GM21529 (cell line): Measurements from ENCODE around the gene PPP3CA.
"Not testable (repeated sequence)": the region's sequence is repeated elsewhere in the genome, so short reads cannot be mapped to it uniquely, and the experiment has no call there.

Experiments
- ATAC-seq: cut with Tn5 transposase; IDR thresholded peaks from one replicate; pipeline ENCODE4 v1.9.1; 2021; ENCODE audit not compliant: unreplicated experiment

PPP3CA gene

DNA sequence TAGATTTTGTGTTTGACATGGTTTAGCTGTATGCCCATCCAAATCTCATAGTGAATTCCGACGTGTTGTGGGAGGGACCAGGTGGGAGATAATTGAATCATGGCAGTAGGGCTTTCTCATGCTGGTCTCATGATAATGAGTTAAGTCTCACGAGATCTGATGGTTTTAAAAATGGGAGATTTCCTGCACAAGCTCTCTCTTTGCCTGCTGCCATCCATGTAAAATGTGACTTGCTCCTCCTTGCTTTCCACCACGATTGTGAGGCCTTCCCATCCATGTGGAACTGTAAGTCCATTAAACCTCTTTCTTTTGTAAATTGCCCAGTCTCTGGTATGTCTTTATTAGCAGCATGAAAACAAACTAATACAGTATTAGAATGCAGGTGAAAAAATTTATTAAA, 164.6 kb downstream of the PPP3CA start:
- not testable (repeated sequence) for ATAC-seq

DNA sequence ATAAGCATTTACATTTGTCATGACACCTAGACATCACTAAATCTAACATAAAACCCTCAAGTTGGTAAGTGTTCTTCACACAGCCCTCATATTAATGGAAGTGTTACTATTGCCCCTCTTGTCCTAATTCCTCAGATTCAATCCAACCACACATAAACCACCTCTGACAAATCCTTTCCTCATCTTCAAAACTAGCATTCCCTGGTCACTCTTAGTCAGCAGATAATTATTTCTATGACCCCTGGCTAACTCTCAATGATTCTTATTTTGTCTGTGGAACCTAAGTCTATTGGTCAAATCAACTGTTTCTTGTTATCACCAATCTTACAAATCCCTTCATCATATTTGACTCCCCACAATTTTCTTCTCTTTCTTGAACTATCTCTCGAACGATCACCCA, 168.6 kb downstream of the PPP3CA start:
- no peak for ATAC-seq

DNA sequence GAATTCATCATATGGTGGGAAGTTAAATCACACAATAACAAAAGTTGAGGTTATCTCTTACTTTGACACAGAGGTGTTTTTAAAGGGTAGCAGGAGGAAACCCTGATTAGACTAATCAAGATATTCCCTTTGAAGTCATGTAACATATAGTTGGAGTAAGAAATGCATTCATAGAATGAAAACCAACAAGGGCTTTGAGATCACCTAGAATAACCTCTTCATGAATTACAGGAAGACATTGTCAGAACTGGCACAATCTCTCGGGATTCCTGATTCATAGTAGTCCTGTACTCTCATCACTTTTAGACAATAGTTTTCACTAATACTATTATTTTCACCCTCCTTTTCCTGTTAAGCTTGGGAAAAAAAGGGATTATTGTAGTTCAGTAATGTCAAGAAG, 170.2 kb downstream of the PPP3CA start:
- no peak for ATAC-seq

DNA sequence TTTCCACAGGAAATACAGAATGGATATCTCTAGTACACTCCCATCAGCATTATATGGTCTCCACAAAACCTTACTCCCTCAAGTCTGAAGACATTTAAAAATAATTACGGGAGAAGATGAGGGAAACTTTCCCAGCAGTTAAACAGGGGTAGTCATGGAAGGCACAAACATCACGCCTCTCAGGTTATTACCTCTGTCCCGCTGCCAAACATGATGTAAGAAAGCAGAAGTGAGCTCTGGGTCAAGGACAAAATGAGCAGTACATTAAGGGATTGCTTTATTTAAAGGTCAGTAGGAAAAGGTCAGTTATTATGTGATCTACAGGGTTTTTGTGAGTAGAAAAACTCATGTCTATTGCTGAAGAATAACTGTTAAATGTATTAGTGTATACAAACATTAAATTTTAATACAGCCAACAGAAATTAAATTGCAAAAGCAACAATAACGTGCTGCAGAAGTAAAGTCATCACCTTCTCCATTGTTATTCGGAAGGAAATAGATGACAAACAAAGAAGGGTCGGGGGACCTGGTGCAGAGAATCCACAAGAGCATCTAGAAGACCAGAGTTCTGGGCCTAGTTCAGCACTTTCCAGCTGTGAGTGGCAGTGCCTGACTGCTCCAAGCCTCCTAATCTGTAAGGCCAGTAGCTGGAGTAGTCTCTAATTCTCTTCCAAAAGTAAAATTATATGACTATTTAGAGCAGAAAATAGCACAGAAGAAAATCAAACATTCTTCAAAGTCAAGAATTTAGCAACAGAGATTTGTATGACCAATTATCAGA, 171.2 kb downstream of the PPP3CA start:
- no peak for ATAC-seq

DNA sequence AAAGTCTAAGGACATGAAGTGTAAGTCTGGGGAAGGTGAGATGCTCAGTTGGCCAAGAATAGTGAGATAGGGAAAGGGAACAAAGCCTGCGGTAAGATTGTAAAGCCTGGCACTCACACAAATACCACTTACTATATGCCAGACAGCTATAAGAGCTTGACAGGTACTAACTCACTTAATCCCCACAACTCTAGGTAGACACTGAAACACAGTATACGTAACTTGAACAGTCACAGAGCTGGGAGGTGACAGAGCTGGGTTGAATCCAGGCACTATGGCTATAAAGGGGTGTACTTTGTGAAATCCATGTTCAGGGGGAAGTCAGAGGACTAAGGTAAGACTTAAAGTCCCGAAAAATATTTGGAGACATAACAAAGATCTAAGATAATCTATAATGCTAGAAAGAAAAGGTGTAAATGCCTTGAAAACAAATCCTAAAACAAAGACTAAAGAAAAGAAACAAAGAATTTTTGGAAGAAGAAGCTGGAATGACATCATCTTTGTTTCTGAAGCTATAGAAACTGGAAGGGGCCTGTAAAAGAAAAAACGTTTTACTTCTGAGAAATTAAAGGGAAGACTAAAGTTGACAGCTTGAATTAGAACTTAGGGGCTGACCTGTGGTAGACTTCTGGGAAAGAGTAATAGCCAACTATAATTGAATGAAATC, 172.5 kb downstream of the PPP3CA start:
- no peak for ATAC-seq

DNA sequence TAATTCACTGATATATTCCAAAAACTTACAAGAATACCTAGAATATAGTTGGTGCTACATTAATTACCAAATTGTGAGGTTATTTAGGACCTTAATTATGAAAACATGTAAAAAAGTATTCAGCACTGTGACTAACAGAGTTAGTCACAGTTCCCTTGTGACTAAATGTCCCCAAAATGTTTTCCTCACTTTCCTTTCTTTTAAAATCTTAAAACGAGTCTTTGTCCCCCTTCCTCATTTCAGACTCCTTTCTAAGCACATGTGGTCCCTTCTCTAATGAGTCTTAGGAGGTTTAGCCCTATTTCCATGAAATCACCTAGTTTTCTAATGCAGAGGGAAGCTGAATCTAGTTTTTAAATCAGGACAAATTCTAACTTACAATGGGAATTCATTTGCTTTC, 175.0 kb downstream of the PPP3CA start:
- no peak for ATAC-seq

DNA sequence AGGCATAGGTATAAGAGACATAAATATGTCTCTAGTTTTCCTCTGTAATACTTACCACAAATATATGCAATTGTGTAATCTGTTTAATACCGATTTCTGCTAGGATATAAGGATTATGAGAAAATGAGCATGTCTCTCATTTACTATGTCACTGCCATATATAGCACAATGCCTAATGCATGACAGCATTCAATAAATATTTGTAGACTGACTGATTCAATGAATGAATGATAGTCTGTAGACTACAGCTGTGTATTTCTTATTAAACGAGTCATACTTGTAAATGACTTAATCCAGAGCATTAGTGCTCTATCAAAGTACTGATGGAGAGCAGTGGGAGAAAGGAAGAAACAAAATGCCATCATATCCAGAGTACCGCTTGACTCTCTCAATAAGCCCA, 175.6 kb downstream of the PPP3CA start:
- ATAC-seq = no peak

DNA sequence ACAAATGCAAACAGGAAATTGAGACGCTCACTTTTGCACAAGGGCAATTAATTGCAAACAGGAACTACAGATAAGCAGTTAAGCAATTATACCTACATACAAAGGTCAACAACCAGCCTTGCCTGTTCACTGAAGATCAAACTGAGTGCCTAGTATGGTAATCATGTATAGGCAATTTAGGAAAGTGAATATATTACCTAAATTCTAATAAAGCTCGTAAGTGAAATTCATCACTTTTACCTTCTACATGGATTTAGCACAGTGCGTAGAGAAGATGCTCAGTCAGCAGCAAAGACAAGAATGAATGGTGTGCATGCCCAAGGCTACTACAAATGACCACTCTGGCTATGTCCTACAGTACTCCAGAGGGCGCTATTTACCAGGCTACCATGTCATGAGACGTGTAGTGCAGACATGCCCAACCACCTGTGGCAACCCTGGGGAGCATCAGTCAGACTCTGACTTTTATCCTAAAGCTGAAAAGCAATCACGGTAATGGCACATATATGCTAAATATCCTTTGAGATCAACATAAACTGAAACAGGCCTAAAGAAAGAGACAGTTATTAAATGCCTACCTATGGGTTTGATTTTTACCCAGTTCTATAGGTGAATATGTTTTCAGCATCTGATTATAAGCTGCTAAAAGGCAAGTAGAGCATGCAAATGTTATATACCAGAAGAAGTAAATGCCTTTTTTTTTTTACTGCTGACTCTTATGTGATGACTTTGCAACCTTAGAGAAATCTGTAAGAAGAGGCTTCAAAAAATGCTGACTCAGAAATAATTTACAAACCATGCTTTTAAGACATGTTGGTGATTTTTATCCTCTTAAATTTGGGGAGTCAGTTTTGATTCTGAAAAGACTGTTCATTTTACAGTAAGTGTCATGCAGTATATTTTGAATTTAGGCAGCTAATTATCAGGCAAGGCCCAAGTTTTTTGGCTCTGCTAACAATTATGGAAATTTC, 178.0 kb downstream of the PPP3CA start:
- peak; percentile 100 for ATAC-seq

DNA sequence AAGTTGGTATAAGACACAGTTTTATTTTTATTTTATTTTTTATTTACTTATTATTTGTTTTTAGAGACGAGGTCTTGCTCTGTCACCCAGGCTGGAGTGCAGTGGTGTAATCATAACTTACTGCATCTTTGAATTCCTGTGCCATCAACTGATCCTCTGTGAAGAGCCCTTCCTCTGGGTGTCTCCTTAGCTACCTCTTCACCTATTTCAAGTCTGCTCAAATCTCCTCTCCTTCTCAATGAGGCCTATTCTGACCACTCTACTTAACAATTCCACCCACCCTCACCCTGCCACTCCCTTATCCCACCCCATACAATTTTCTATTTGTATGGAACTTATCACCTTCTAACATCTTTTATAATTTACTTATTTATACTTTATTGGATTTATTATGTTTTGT, 183.4 kb downstream of the PPP3CA start:
- ATAC-seq = no peak

DNA sequence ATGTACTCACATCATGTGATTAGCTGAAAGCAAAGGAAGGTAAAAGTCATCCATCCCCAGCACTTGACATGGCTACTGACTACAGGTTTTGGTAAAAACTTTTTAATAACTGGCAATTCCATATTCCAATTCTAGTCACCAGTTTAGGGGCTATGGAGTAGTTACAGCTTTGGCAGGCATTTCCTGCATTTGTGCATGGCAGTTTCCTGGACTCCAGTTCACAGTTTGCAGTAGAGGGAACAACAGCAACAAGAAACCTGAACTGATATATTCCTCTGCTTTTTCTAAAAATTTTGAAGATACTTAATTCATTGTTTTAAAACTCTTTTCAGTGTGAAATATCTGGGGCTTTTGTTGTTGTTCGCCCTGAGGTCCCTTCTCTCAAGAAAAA, 184.3 kb downstream of the PPP3CA start:
- no peak for ATAC-seq

DNA sequence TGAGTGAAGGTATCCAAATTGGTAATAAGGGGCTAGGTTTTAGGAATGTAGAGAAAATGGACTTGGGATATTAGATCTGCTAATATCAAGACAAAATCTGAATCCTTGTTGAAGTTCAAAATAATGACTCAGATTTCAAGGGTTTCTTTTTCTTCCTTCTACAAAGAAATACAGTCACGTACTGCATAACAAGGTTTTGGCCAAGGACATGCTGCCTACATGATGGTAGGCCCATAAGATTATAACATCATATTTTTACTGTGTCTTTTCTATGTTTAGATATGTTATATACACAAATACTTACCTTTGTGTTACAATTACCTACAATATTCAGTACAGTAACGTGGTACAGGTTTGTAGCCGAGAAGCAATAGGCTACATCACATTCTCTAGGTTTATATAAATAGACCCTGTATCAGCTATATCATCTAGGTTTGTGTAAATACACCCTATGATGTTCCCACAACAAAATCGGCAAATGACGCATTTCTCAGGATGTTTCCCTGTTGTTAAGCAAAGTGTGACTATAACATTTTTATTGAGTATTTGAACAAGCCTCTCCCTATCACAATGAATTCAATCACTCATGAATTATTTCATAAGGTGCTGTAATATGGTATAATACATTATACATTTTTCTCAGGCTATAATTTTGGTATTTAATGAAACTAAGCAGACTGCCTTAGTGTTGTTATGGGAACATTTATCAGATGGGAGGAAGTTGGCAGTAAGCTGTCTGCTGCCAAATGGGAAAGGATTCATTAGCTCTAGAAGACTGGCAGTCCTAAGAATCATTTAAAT, 186.3 kb downstream of the PPP3CA start:
- ATAC-seq = no peak

DNA sequence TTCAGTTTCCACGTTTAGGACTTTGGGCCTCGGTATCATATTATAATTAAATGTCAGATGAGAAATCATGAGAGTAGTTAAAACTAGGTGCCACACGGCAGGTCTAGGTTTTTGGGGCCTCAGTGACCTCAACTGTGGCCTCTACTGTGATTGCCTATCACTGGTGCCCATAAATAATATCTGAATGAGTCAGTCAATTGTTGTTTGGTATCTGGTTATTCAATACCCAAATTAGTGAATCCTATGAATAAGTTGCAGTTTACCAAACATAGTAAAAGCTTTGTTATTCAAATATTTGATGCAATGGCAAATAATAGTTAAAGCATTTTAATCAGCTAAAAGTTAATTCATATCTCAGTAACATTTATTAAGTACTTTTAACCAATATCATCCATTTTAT, 188.8 kb downstream of the PPP3CA start:
- ATAC-seq = no peak

DNA sequence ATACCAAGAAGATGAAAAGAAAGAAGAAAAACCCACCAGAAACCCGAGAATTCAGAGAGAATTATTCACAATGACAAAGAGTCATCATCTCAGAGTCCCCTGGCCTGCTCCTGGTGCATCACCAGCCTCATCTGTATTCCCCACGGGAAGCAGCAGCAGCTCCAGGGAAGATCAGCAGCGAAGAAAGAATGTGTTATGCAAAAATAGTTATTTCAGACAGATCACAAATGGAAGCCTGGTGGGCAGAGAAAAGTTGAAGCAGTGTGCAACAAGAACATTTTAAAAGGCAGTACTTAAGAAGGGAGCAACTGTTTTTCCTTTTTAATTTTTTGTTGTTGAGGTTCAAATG, 189.2 kb downstream of the PPP3CA start:
- ATAC-seq = no peak

DNA sequence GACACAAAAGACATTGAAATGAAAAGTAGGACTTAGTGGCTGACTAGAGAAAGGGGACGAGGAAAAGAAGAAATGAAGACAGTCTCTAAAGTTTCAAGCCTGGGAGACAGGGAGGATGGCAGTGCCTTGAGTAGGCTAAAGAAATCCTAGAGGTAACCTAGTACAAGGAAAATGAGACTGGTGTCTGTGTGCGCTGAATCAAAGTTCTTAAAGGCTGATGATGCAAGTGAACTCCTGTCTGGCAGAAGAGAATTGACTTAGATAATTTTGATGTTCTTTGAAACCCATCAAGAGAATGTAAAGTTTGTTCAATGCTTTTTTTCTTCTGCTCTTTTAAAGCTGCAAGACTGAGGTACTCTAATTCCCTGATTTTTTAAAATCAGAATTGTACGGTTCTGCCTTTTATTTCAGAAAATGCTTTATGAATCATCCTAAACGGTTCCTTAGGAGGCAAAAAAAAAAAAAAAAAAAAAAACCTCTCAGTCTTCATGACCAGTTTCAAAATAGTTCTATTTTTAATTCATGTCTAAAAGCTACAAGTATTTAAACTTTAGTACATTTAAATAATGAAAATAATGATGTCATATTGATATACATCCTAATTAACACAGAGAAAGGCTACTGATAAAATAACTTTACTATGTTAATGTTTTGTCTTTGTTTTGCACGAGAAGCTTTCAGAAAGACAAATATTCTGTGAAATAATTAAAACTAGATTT, 189.8 kb downstream of the PPP3CA start:
- ATAC-seq = no peak

DNA sequence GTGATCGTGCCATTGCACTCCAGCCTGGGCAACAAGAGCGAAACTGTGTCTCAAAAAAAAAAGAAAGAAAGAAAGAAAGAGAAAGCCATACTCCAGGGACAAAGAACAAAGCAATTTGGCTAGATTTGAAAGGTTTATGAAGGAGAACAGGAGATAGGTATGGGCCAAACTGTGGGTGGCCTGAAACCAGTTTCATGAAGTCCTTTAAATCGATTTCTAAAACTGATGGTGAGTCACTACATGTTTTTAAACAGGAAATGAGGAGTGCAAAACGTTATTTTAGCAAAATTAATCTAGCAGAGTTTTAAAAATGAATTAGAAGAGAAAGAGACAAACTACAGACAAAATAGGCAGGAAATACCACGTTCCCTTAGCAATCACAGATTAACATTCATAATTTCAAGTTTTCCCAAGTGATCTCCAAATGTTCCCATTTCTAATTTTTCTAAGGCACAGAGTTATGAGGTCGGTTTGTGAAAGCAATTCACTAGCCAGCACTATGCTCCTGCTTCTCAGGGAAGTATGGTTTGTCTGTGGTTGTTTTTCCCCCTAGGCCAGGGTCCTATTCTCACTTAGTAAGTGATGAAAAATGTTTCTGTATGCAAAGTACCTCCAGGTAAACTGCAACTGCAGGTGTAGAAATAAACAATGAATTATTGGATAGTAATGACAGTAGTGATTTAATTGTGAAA, 190.6 kb downstream of the PPP3CA start:
- no peak for ATAC-seq

DNA sequence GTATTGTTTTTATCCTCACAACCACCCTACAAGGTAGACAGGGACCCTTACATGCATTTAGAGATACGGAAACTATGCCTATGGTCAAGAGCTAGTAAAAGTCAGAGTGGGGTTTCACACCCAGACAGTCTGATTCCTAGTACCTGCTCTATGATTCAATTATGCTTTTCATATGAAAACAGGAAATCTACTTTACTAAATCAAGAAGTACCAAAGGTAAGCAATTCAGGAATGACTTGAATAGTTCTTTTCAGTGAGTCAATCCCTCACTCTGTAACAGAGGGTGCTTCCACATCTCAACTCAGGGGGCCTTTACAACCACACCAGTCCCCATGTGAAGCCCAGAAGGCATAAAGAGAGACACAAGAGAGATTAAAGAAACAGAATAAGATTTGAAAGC, 191.4 kb downstream of the PPP3CA start:
- ATAC-seq = no peak

DNA sequence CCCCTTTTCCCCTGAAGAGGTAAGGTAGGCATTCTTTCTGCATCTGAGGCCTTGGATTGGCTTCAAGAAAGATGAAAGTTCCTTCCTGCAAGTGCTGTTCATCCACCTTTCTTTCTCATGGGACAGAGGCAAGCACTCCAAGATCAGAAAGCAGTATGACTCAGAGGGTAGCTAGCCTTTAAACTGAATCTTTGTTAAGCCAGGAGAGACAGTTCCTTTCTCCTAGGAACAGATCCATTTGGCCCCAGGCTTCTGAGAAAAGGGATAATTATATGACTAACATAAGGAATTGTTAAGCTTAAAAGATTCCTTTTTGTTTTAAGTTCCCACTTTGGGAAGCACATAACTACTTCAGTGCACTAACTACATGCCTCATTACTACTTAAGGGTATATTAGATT, 192.0 kb downstream of the PPP3CA start:
- ATAC-seq = no peak

DNA sequence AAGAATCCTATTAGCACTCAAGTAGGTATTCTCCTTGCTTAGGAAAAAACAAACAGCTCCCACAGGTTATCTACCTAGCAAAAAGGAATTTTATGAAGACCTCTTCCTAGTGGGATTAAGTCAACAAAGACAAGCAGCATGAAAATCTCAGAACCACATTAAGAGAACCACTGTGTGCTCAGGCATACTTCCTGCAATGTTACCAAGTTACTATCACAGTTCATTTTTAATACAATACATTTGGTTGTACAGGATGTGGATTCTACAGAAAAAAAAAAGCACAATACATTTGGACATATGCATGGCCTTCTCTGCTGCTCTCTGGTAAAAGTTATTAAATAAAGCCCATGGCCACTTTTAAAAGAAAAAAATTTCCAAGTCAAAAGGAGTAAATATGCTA, 193.7 kb downstream of the PPP3CA start:
- no peak for ATAC-seq

DNA sequence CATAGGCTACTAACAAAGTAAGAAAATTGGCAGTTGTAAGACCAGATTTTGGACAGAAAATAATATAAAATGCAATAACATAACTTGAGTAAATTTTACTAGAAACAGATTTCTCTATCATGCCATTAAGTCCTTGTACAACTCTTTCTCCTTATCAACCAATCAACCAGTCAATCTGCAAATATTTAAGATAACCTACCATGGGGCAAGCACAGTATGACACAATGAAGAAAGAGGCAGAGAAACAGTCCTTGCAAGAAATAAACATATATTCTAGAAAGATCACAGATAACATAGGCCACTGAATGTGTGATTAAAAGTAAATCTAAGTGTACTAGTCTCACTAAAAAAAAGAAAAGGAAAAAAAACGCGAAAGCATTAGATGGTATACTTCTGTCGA, 194.8 kb downstream of the PPP3CA start:
- no peak for ATAC-seq

DNA sequence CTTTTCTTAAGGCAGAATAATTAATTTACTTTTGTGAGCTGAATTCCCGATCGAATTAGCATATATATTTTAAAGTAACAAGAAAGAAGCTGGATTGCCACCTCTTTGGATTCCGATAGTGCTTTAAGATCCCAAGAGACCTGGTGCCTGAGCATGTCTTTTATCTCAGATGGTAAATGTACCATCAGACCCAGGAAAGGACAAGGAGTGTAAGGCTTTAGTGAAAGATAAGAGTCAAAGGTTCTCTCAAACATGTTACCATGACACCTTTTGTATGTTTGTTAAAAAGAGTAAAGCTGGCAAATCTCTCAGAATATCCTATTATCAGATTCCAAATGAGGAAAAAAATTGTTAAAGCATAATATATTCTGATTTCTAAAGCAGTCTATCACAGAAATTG, 198.8 kb downstream of the PPP3CA start:
- ATAC-seq = no peak
